K562 (cell line): ENCODE measurements around the gene PRSS53.

ENCODE experiments used
- BHLHE40 ChIP-seq: IDR thresholded peaks from 2 replicates; pipeline ENCODE4 v1.6.1; 2011; ENCODE audit warnings: low read length, improper control_type of control experiment
- CTCF ChIP-seq, 3 experiments: IDR thresholded peaks in 2 of 3; conservative IDR thresholded peaks in 1 of 3; 2 replicates each; pipeline ENCODE4 v1.5.1; 2011 to 2012; ENCODE audit warnings: low read length in 3 of 3, mild to moderate bottlenecking in 3 of 3, control low read depth in 2 of 3, improper control_type of control experiment in 1 of 3, inconsistent platforms in 1 of 3, low read depth in 1 of 3, mixed read lengths in 1 of 3, moderate library complexity in 1 of 3; ENCODE audit not compliant: insufficient read depth in 2 of 3
- JUND ChIP-seq, 2 experiments: IDR thresholded peaks; 2 replicates in 1 of 2; 3 replicates in 1 of 2; pipeline ENCODE4 v1.6.1; 2011; ENCODE audit warnings: borderline replicate concordance in 2 of 2, low read depth in 2 of 2, low read length in 2 of 2, improper control_type of control experiment in 1 of 2, missing biosample characterization in 1 of 2, missing genetic modification characterization in 1 of 2, missing genetic modification reagents in 1 of 2
- MXI1 ChIP-seq: IDR thresholded peaks from 2 replicates; pipeline ENCODE4 v1.6.1; 2011; ENCODE audit warnings: low read depth, mild to moderate bottlenecking, improper control_type of control experiment, low read length
- POLR2A ChIP-seq: fragments of 450-650 bp; conservative IDR thresholded peaks from 2 replicates; pipeline ENCODE4 v1.6.1; 2016
- POLR2AphosphoS2 ChIP-seq: IDR thresholded peaks from 2 replicates; pipeline ENCODE4 v1.6.1; 2012; ENCODE audit warnings: low read length, improper control_type of control experiment
- TF ChIP-seq, protein P1 (sequence below): fragments of 250-450 bp; sonication (Bioruptor Pico); IDR thresholded peaks from 2 replicates; pipeline ENCODE4 v1.4.0; 2020; ENCODE audit warnings: mild to moderate bottlenecking, moderate library complexity
- TF ChIP-seq, protein P2 (sequence below): fragments of 250-450 bp; sonication (Bioruptor Pico); IDR thresholded peaks from 2 replicates; pipeline ENCODE4 v1.4.0; 2020; ENCODE audit warnings: mild to moderate bottlenecking, moderate library complexity

- TF ChIP-seq, protein P1, sequence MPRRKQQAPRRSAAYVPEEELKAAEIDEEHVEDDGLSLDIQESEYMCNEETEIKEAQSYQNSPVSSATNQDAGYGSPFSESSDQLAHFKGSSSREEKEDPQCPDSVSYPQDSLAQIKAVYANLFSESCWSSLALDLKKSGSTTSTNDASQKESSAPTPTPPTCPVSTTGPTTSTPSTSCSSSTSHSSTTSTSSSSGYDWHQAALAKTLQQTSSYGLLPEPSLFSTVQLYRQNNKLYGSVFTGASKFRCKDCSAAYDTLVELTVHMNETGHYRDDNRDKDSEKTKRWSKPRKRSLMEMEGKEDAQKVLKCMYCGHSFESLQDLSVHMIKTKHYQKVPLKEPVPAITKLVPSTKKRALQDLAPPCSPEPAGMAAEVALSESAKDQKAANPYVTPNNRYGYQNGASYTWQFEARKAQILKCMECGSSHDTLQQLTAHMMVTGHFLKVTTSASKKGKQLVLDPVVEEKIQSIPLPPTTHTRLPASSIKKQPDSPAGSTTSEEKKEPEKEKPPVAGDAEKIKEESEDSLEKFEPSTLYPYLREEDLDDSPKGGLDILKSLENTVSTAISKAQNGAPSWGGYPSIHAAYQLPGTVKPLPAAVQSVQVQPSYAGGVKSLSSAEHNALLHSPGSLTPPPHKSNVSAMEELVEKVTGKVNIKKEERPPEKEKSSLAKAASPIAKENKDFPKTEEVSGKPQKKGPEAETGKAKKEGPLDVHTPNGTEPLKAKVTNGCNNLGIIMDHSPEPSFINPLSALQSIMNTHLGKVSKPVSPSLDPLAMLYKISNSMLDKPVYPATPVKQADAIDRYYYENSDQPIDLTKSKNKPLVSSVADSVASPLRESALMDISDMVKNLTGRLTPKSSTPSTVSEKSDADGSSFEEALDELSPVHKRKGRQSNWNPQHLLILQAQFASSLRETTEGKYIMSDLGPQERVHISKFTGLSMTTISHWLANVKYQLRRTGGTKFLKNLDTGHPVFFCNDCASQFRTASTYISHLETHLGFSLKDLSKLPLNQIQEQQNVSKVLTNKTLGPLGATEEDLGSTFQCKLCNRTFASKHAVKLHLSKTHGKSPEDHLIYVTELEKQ (CRISPR knock-in tag) = no peak
- TF ChIP-seq POLR2A (no peak), CTCF (IDR thresholded peaks at IDR 0.05 in 2 of 3, conservative IDR thresholded peaks at IDR 0.05 in 1 of 3; ENCODE audit: insufficient read depth in 2 of 3, low read depth in 1 of 3, low read length in 3 of 3) (no peak), MXI1 (no peak), POLR2AphosphoS2 (no peak), JUND (IDR thresholded peaks at IDR 0.05; ENCODE audit: borderline replicate concordance, low read depth, low read length) (no peak), JUND (tag; IDR thresholded peaks at IDR 0.05; ENCODE audit: borderline replicate concordance, low read depth, low read length) (no peak), BHLHE40 (no peak)
- TF ChIP-seq, protein P2, sequence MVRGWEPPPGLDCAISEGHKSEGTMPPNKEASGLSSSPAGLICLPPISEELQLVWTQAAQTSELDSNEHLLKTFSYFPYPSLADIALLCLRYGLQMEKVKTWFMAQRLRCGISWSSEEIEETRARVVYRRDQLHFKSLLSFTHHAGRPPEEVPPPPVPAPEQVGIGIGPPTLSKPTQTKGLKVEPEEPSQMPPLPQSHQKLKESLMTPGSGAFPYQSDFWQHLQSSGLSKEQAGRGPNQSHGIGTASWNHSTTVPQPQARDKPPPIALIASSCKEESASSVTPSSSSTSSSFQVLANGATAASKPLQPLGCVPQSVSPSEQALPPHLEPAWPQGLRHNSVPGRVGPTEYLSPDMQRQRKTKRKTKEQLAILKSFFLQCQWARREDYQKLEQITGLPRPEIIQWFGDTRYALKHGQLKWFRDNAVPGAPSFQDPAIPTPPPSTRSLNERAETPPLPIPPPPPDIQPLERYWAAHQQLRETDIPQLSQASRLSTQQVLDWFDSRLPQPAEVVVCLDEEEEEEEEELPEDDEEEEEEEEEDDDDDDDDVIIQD = no peak
These were observed 4.8 kb downstream of the PRSS53 start for GRCh38 chr16:31083981-31084380.
